Measurements from ENCODE around the gene ZNF175. TPM values are rescaled to one million over a fixed set of nuclear protein-coding genes. Genes with fewer than 3 reads are reported as not detected.

The ZNF175 gene
- total RNA-seq, 1 experiment from 2014 or later, result 10.4 TPM

- H3K27ac ChIP-seq (ENCODE audit: low read depth, low read length, poor library complexity, severe bottlenecking), result no peak overlapping the region
- CTCF ChIA-PET, result no interaction called here
- no TSS peak for BruUV-seq (replicated peaks)
Observed at GRCh38 chr19:51641648-51642047, 70.6 kb downstream of the ZNF175 start.

More at GRCh38 chr19:51641648-51642047, 70.6 kb downstream of the ZNF175 start:
- Histone ChIP-seq H3K4me1 (ENCODE audit: insufficient read depth, low read length, poor library complexity, severe bottlenecking) (no peaks in the 10 kb centered on the region), H3K9me3 (ENCODE audit: low read depth, low read length, poor library complexity, severe bottlenecking) (no peaks in the 10 kb centered on the region), H3K4me3 (ENCODE audit: low read depth, low read length, poor library complexity, severe bottlenecking) (no peak overlapping the region), H3K36me3 (ENCODE audit: insufficient read depth, low read length, poor library complexity, severe bottlenecking) (no peaks in the 10 kb centered on the region), H3K27me3 (replicated peaks; ENCODE audit: insufficient read depth, low read depth, low read length, poor library complexity) (peaks cover 14% of the 10 kb centered on the region)
- TF ChIP-seq CTCF (conservative IDR thresholded peaks at IDR 0.05; ENCODE audit: low read depth, low read length) (no peak), EZH2 (IDR thresholded peaks at IDR 0.05; ENCODE audit: borderline replicate concordance, low read depth, low read length, poor library complexity, severe bottlenecking) (no peak)
- no peak for DNase-seq (ENCODE audit: low spot score)
- POLR2A ChIA-PET (ENCODE audit: low non-redundant PET), result no interaction called here
- intact Hi-C loops (cut with micrococcal nuclease; ENCODE audit: unreplicated experiment), result no loop called here

Other genes starting within 250 kb of the ZNF175 start
- gene VSIG10L, start 229.1 kb upstream of the ZNF175 start, total RNA-seq (2021), result 0.69 and 0.94 TPM in 2 replicates
- gene ETFB, start 204.9 kb upstream of the ZNF175 start, total RNA-seq (2021), result 52.6 and 60.6 TPM in 2 replicates
- gene CLDND2, start 202.3 kb upstream of the ZNF175 start, total RNA-seq (2021), result not detected in 2 replicates
- not detected in 2 replicates for gene NKG7, start 198.6 kb upstream of the ZNF175 start, total RNA-seq (2021)
- gene LIM2, start 183.3 kb upstream of the ZNF175 start, total RNA-seq (2021), result not detected in 2 replicates
- not detected in 2 replicates for gene C19orf84, start 180.7 kb upstream of the ZNF175 start, total RNA-seq (2021)
- not detected in 2 replicates for gene SIGLEC10, start 153.6 kb upstream of the ZNF175 start, total RNA-seq (2021)
- gene SIGLEC8, start 112.8 kb upstream of the ZNF175 start, total RNA-seq (2021), result not detected in 2 replicates
- gene CEACAM18, start 92.7 kb upstream of the ZNF175 start, total RNA-seq (2021), result not detected in 2 replicates
- not detected in 2 replicates for gene SIGLEC12, start 69.5 kb upstream of the ZNF175 start, total RNA-seq (2021)
- not detected in 2 replicates for gene SIGLEC6, start 39.6 kb upstream of the ZNF175 start, total RNA-seq (2021)
- not detected in 2 replicates for gene SIGLEC5, start 59.1 kb downstream of the ZNF175 start, total RNA-seq (2021)
- gene SIGLEC14, start 75.5 kb downstream of the ZNF175 start, total RNA-seq (2021), result not detected in 2 replicates
- gene SPACA6, start 122.0 kb downstream of the ZNF175 start, total RNA-seq (2021), result 28.4 and 28.6 TPM in 2 replicates
- not detected in 2 replicates for gene HAS1, start 152.7 kb downstream of the ZNF175 start, total RNA-seq (2021)
- not detected in 2 replicates for gene FPR1, start 180.6 kb downstream of the ZNF175 start, total RNA-seq (2021)
- gene FPR2, start 189.9 kb downstream of the ZNF175 start, total RNA-seq (2021), result not detected in 2 replicates
- gene FPR3, start 223.9 kb downstream of the ZNF175 start, total RNA-seq (2021), result not detected in 2 replicates